ENCODE data around the gene POLL.

- TF ChIP-seq CTCF (IDR thresholded peaks at IDR 0.05) (no peak), POLR2A (IDR thresholded peaks at IDR 0.05) (no peak)
Observed at GRCh38 chr10:101617824-101618568, 29.9 kb upstream of the POLL start.
